GM23248 (cell line): ENCODE results near the gene KLHL8.

Experiments
- EZH2 ChIP-seq: fragments of 200-600 bp; sonication (generic); IDR thresholded peaks from 2 replicates; pipeline ENCODE4 v1.6.1; 2018; ENCODE audit warnings: antibody characterized with exemption, mild to moderate bottlenecking; ENCODE audit not compliant: insufficient read depth, poor library complexity, severe bottlenecking
- EZH2phosphoT487 ChIP-seq: fragments of 200-600 bp; sonication (generic); IDR thresholded peaks from 2 replicates; pipeline ENCODE4 v1.6.1; 2018; ENCODE audit warnings: antibody characterized with exemption, moderate library complexity, mild to moderate bottlenecking, low read depth; ENCODE audit not compliant: insufficient read depth

- TF ChIP-seq EZH2phosphoT487 (no peak), EZH2 (no peak)
Measured at GRCh38 chr4:87251106-87251505, 30.7 kb upstream of the KLHL8 start.
